ENCODE data around the gene PGD. TPM values are rescaled to one million over a fixed set of nuclear protein-coding genes. Genes with fewer than 3 reads are reported as not detected.
"Not testable (repeated sequence)": the region's sequence is repeated elsewhere in the genome, so short reads cannot be mapped to it uniquely, and the experiment has no call there.

PGD gene
- total RNA-seq, 1 donor from 2014 or later = 87.1 TPM

- DNase-seq (ENCODE audit: low read depth) = no peak
Measured at GRCh38 chr1:10437052-10437451, 38.2 kb downstream of the PGD start.

- no peak for DNase-seq (ENCODE audit: low read depth)
Measured at GRCh38 chr1:10438677-10439163, 39.9 kb downstream of the PGD start.

- no peak for DNase-seq (ENCODE audit: low read depth)
Measured at GRCh38 chr1:10440305-10440704, 41.4 kb downstream of the PGD start.

GRCh38 chr1:10440794-10441193 is 41.9 kb downstream of the PGD start:
- no peak for DNase-seq (ENCODE audit: low read depth)

GRCh38 chr1:10444248-10444647 is 45.4 kb downstream of the PGD start:
- no peak for DNase-seq (ENCODE audit: low read depth)

GRCh38 chr1:10444795-10445397 is 46.0 kb downstream of the PGD start:
- DNase-seq (ENCODE audit: low read depth) = no peak

- DNase-seq (ENCODE audit: low read depth) = no peak
Measured at GRCh38 chr1:10446790-10447422, 48.0 kb downstream of the PGD start.

- no peak for DNase-seq (ENCODE audit: low read depth)
Measured at GRCh38 chr1:10449751-10450150, 50.9 kb downstream of the PGD start, which contains the start of gene CORT. Gene CORT (plus strand): TSS chr1:10450031. CDS start chr1:10450224, 193 bp downstream.

- DNase-seq (ENCODE audit: low read depth) = no peak
Measured at GRCh38 chr1:10450156-10450814, 51.4 kb downstream of the PGD start.

- no peak for DNase-seq (ENCODE audit: low read depth)
Measured at GRCh38 chr1:10450836-10451235, 52.0 kb downstream of the PGD start.

GRCh38 chr1:10451287-10451686 is 52.4 kb downstream of the PGD start:
- DNase-seq (ENCODE audit: low read depth) = no peak

GRCh38 chr1:10456048-10456447 is 57.2 kb downstream of the PGD start:
- no peak for DNase-seq (ENCODE audit: low read depth)

GRCh38 chr1:10456661-10457060 is 57.8 kb downstream of the PGD start:
- DNase-seq (ENCODE audit: low read depth) = no peak

- DNase-seq (ENCODE audit: low read depth) = not testable (repeated sequence)
Measured at GRCh38 chr1:10457462-10457861, 58.6 kb downstream of the PGD start.

- no peak for DNase-seq (ENCODE audit: low read depth)
Measured at GRCh38 chr1:10457875-10458274, 59.0 kb downstream of the PGD start.

- peak; percentile 98 for DNase-seq (ENCODE audit: low read depth)
Measured at GRCh38 chr1:10459184-10459583, 60.3 kb downstream of the PGD start.

GRCh38 chr1:10467078-10467477 is 68.2 kb downstream of the PGD start:
- no peak for DNase-seq (ENCODE audit: low read depth)

GRCh38 chr1:10470043-10470442 is 71.2 kb downstream of the PGD start:
- no peak for DNase-seq (ENCODE audit: low read depth)

Other genes with a start within 250 kb of the PGD start
- gene KIF1B, start 188.5 kb upstream of the PGD start, total RNA-seq = 26.0 and 54.8 TPM in 2 replicates
- gene CENPS, start 31.4 kb downstream of the PGD start, total RNA-seq = 7.6 and 16.7 TPM in 2 replicates
- 0.69 TPM in 1 of 2 replicates, not detected in the other for gene CORT, start 51.0 kb downstream of the PGD start, total RNA-seq
- gene DFFA, start 73.5 kb downstream of the PGD start, total RNA-seq = 61.6 and 69.3 TPM in 2 replicates
- 10.2 and 26.1 TPM in 2 replicates for gene PEX14, start 75.9 kb downstream of the PGD start, total RNA-seq

Measured in renal cortical epithelial cell (primary cell).